NB4 (cell line): ENCODE data around the gene ECE1.
"Not testable (repeated sequence)": the region's sequence is repeated elsewhere in the genome, so short reads cannot be mapped to it uniquely, and the experiment has no call there.

Experiments used
- DNase-seq: peaks from one replicate; pipeline ENCODE4 v3.0.0; 2010; ENCODE audit warnings: low read depth
- H3K4me3 ChIP-seq: one replicate; pipeline ENCODE4 v1.5.1; 2011; ENCODE audit warnings: mild to moderate bottlenecking, low read depth, low read length, moderate library complexity
- CTCF ChIP-seq: IDR thresholded peaks from one replicate; pipeline ENCODE4 v1.5.1; 2012; ENCODE audit warnings: low read depth, low read length
- MAX ChIP-seq: IDR thresholded peaks from 2 replicates; pipeline ENCODE4 v1.6.1; 2011; ENCODE audit warnings: low read depth, low read length
- MYC ChIP-seq: IDR thresholded peaks from 2 replicates; pipeline ENCODE4 v1.6.1; 2011; ENCODE audit warnings: low read depth, low read length
- POLR2A ChIP-seq: IDR thresholded peaks from 2 replicates; pipeline ENCODE4 v1.6.1; 2011; ENCODE audit warnings: mild to moderate bottlenecking; ENCODE audit not compliant: insufficient read length; ENCODE audit errors: extremely low read depth

ECE1 gene

GRCh38 chr1:21291964-21292363, 1.7 kb upstream of the ECE1 start:
- DNase-seq = no peak
- no peak overlapping the region for H3K4me3 ChIP-seq
- TF ChIP-seq MYC = no peak
- TF ChIP-seq CTCF = no peak
- no peak for TF ChIP-seq POLR2A
- TF ChIP-seq MAX = no peak

- TF ChIP-seq MAX (no peak), POLR2A (no peak), MYC (no peak), CTCF (no peak)
- no peak for DNase-seq
- no peak overlapping the region for H3K4me3 ChIP-seq
Observed at GRCh38 chr1:21291184-21291583, 921 bp upstream of the ECE1 start.

GRCh38 chr1:21290546-21290944, 282 bp upstream of the ECE1 start:
- TF ChIP-seq MYC (no peak), CTCF (no peak), MAX (no peak), POLR2A (no peak)
- DNase-seq = no peak
- no peak overlapping the region for H3K4me3 ChIP-seq

GRCh38 chr1:21289127-21289526, 1.1 kb downstream of the ECE1 start:
- TF ChIP-seq POLR2A (no peak), MAX (no peak), CTCF (no peak), MYC (no peak)
- no peak overlapping the region for H3K4me3 ChIP-seq
- no peak for DNase-seq

GRCh38 chr1:21287905-21288514, 2.3 kb downstream of the ECE1 start:
- TF ChIP-seq MYC (no peak), CTCF (no peak)
- peak; percentile 66 for DNase-seq
- no peak overlapping the region for H3K4me3 ChIP-seq

GRCh38 chr1:21285386-21285785, 4.9 kb downstream of the ECE1 start:
- DNase-seq = not testable (repeated sequence)

More at GRCh38 chr1:21285386-21285785, 4.9 kb downstream of the ECE1 start:
- H3K4me3 ChIP-seq = not testable (repeated sequence)
